ENCODE measurements around the gene FHL5.

- TF ChIP-seq CTCF (IDR thresholded peaks at IDR 0.05) (peak; percentile 26), EZH2 (IDR thresholded peaks at IDR 0.05; ENCODE audit: borderline replicate concordance, insufficient read depth, low read depth, low read length, poor library complexity, severe bottlenecking) (no peak)
Observed at GRCh38 chr6:96521644-96522464, 41.1 kb upstream of the FHL5 start, which contains the start of gene UFL1.

Measured in B cell (primary cell).